ENCODE results near the gene CNN2.

- TF ChIP-seq CTCF (IDR thresholded peaks at IDR 0.05) = no peak
- TF ChIP-seq POLR2A (IDR thresholded peaks at IDR 0.05) = no peak
Observed at GRCh38 chr19:998064-998463, 28.3 kb upstream of the CNN2 start.

All from lower leg skin (tissue), 3 donors.